ENCODE data around the gene AKAP6. TPM values are rescaled to one million over a fixed set of nuclear protein-coding genes. Genes with fewer than 3 reads are reported as not detected.

The AKAP6 gene
- total RNA-seq, 2 donors from 2014 or later, result 33.5 to 108 TPM

DNA sequence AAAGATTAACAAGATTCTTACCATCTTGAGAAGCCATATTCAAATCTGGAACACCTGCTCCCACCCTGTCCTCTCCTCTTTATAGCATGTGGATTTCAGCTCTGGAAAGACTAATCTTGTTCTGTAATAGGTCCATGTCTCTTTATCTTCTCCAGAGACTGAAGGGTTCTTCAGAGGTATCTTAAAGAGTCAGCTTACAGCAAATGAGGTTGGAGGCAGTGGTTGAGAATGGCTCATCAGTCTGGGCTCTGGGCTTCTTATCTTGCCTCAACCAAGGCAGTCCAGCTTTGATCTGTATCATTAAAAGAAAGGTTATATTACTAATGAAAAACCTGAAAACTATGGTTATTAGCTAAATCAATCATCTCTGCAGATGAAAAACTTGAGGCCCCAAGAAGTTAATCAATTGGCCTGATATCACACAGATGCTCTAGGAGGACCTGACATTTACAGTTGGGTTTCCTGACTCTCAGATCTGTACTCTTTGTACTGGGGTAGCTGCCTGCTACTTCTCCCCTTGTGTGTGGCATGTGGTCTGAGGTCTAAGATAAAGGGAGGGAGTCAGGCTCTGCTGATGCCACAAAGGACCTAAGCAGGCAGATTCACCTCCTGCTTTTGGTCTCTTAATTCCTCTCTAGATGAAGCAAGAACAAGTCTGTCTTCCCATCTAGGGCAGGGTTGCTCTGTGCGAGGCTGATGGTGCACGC lies 1.7 kb upstream of the AKAP6 start:
- intact Hi-C loops (cut with DNase I), result no loop called here
- no peak for DNase-seq (ENCODE audit: low spot score)

DNA sequence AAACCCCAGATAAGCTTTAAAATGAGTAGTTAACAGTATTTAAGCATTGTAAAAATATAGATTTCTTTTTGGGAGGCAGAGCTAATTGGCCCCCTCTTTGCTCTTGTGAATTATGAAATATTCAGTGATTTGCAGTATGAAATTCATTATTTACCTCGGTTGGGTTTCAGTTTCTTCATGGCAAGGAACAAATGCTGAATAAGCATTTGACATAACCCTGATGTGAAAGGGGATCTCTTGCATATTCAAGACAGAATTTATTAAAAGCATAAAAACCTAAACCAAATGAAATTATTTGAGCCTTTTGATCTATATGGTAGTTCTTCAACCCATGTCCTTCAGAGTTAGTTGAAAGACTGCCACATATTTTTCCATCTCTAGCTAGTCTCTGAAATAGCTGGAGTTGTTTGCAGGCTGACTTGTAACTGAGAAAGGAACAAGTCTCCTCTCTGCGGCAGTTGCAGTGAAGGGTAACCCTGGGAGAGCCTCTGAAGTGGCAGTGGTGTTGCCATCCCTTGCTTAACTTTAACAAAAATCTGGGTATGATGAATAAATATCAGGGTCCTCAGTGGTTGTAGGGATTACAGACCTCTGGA lies 690 bp downstream of the AKAP6 start:
- intact Hi-C loops (cut with DNase I), result loop anchor here in 1 of 2 donors (2.0 kb wide), 1 partner anchor 77 kb away; no protein-coding TSS in a partner anchor
- no peak for DNase-seq (ENCODE audit: low spot score)

DNA sequence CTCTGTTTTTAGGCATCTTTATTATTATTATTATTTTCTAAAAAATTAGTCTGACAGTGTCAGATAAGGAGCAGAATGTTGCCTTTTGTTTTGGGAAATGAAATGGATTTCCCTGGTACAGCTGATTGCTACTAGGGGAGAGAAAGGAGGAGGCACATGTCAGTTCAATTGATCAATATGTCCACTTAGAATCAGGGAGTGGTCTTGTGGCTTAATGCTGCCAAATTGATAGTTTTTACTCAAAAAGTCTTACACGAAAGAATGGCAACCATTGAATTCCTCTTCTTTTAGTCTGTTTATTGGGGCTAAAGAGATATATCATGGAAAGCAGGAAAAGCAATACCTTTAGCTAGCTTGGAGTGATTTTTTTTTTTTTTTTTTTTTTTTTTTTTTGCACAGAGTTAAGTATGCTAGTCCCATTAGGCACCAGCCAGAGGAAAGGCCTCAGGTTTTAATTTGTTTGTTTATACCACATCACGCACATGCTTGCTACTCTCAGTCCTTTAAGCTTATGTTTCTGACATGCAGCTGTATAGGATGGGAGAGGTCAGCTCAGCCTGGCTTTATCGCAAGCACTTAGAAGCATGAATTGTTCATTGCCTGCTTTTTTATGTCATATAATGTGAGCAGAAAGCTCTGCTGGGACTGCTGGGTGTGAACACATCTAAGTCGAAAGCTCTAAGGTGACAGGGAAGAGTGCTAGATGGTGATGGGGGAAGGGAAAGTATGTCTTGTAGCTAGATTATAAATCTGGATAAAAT lies 1.4 kb downstream of the AKAP6 start:
- intact Hi-C loops (cut with DNase I), result loop anchor here in 1 of 2 donors (2.0 kb wide), 1 partner anchor 76 kb away; no protein-coding TSS in a partner anchor
- no peak for DNase-seq (ENCODE audit: low spot score)

DNA sequence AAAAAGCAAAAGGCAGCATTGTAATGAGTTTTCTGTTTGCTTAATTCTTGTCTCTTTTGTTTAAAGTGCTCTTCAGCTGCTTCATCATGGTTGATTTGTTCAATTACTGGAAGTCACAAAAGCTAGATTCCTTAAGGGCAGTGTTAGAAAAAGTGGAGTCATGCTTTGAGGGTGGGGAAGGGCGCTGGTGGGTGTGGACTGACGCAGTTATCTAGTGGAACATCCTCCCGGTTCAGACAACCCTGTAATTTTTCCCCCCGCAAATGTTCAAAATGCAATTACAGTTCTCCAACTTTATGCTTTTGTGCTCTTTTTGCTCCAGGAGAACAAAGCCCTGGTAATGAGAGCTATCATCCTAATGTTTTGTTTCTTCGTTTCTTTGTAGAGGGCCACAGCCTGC lies 2.1 kb downstream of the AKAP6 start:
- intact Hi-C loops (cut with DNase I), result loop anchor here in 1 of 2 donors (2.0 kb wide), 1 partner anchor 76 kb away; no protein-coding TSS in a partner anchor
- DNase-seq (ENCODE audit: low spot score), result no peak

DNA sequence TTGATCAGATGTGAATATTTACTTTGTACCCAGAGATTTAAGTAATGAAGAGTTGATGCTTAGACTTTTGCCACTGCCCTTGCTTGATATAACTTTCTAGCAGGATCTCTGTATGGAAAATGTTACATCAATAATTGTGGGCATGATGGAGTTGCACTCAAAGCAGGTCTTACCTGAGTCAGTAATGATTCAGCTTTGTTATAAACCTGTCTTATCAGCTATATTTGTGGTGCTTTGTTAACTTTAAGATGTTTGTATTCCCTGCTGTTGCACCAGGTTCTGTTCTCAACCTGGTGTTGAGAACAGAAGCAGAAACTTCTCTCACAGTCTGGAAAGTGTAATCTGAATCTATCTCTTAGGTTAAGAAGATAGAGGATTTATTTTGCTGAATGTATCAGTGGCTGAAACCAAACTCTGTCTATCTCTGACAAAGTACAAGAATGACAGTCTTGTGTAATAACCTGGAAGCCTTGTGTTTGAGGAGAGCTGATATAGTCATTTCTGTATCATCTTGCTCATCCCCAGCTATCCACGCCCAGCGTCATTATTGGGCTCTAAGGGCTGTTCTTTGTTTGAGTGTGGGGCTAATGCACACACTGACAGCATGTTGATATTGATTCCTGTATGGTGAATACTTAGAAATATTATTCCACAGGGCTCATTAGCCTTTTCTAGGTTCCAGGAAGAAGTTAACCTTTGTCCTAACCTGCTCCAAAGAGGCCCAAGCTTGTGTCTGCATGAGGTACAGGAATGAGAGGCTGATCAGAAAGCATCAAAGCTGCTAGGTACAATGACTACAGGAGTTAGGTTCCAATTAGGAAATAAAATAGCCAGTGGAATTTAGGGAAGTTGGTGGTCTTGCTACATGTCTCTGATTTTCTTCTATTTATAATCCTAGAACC lies 3.6 kb downstream of the AKAP6 start:
- intact Hi-C loops (cut with DNase I), result no loop called here

DNA sequence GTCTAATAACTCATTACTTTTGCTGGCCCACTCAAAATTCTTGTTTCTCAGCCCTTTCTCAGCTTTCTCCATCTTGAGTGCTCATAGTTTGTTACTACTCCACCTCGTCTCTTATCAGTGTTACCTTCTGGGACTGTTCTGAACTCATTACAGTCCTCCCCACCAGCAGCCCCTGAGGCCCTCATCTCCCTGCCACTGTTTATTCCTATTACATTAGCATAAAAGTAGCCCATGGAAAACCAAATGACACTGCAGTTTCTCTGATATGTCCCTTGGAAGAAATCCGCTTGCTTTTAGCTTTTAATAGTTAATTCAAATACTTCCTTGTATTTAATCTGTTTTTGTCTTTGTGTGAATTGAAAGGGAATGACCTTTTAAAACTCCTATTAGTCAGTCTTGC lies 7.6 kb downstream of the AKAP6 start:
- DNase-seq (ENCODE audit: low spot score), result no peak
- intact Hi-C loops (cut with DNase I), result no loop called here

More for the DNA sequence above, 3.6 kb downstream of the AKAP6 start:
- DNase-seq (ENCODE audit: low spot score), result no peak

DNA sequence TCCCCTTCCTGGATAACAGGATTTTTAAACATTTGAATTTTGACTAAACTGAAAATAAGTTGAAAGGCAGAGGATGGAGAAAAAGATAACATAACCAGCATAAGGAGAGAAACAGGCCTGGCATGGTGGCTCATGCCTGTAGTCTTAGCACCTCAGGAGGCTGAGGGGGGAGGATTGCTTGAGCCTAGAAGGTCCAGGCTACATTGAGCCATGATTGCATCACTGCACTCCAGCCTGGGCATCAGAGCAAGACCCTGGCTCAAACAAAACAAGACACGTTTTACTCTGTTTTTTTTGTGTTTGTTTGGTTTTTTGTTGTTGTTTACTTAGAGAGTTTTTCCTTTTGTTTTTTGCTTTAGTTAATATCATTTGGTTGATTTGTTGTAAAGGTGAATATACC lies 8.7 kb downstream of the AKAP6 start:
- intact Hi-C loops (cut with DNase I), result no loop called here
- DNase-seq (ENCODE audit: low spot score), result no peak

DNA sequence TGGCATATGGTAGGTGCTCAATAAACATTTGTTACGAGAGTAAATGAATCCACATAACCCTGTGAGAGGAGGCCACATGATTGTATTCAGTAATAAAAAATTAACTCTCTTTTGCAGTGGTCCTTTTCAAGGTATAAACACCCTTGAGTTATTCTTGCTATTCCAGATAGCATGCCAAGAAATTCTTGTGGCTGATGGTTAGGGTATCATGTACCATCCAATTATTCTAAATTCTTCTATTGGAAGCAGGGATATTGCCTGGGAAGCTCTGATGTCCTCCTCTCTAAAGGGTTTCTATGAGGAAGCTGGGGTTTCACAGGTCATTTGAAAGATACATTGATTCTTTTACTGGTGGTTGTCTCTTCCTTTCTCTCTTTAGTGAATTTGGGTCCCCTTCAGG lies 10.1 kb downstream of the AKAP6 start:
- no peak for DNase-seq (ENCODE audit: low spot score)
- intact Hi-C loops (cut with DNase I), result no loop called here

DNA sequence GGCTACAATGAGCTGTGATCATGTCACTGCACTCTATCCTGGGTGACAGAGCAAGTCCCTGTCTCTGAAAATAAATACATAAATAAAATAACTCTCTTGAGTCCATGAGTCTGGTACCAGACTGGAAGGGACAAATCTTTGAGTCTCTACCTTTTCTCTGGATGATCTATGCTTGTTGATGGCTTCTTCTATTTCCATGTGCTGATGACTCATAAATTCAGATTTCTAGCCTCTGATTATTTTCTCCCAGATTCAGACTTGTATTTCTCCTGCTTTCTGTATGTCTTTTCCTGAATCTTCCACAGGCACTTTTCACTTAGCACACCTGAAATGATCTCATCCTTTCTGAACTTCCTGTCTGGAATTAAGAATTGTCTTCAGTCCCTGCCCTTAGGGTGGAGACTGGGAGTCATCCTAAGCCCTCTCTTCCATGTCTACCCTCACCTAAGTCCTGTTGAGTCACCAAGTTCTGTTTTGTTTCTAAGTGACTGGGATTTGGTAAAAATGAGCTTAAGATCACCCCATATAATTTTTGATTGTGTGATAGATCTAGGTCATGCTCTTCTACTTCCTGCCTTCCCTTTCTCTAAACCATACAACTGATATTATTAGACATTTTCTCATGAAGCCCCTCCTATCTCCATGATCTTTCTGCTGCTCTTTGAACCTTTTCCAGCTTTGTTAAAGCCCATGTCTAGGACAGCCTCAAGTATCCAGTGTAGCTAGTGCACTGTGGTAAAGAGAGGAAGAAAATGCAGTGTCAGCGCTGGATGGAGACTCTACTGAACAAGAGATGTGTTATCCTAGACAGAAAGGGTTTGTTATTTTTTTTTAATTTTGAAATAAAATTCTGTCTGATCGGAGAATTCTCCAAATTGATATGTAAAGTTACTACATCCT lies 13.1 kb downstream of the AKAP6 start:
- intact Hi-C loops (cut with DNase I), result no loop called here
- DNase-seq (ENCODE audit: low spot score), result no peak

DNA sequence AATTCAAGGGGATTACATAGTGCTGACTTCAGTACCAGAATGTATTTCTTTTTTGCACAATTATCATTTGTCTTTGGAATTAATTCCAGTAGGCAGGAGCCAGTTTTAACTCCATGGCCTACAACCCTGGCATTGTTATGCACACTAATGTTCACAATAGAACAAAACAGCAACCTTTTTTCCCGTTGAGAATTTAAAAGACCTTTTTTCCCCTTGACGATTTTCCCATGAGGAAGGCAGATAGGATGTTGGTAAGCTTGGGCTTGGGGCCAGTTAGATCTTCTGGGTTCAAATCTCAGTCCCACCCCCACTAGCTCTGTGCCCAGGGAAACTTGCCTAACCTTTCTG lies 13.7 kb downstream of the AKAP6 start:
- intact Hi-C loops (cut with DNase I), result no loop called here
- no peak for DNase-seq (ENCODE audit: low spot score)

DNA sequence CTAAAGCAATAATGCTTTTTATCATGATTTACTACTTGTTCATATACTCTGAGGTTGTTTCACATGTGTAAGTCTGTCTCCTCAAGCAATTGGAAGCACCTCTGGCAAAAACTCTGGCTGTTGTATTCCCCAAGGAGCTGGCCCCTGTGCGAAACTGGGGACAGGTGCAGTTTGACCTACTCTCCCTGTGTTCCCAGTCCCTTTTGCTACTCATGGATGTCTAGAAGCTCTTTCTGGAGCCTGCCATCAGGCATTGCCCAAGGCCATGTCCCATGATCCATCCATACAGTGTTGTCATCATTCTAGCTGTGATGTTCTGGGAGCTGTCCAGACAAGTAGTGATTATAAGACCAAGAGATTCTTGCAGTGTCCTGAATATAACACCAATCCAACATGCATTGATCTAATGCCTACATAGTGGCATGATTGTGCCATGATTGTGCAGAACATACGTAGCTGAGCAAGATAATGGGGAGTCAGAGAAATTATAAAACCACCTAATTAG lies 14.9 kb downstream of the AKAP6 start:
- DNase-seq (ENCODE audit: low spot score), result no peak
- intact Hi-C loops (cut with DNase I), result no loop called here

DNA sequence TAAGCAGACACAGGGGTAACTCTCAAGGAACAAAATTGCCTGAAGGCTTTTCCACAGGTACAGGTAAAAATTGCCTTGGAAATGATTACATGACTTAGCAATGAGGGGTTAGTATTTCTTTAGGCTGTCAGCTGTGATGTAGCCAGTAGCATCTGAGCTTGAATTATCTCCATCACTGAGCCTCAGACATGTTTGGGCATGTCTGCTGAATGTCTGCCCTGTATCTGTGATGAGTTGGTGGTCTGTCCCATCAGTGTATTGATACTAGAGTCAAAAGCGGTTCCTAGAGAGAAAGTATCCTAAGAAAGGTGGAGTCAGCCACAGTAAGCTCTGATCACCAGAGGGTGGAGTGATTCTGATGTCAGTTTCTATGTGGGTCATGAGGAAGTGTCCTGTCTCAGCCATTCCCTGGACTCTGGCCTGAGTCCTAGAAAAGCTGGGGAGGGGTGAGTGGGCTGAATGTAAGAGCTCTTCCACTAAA lies 16.3 kb downstream of the AKAP6 start:
- intact Hi-C loops (cut with DNase I), result no loop called here

DNA sequence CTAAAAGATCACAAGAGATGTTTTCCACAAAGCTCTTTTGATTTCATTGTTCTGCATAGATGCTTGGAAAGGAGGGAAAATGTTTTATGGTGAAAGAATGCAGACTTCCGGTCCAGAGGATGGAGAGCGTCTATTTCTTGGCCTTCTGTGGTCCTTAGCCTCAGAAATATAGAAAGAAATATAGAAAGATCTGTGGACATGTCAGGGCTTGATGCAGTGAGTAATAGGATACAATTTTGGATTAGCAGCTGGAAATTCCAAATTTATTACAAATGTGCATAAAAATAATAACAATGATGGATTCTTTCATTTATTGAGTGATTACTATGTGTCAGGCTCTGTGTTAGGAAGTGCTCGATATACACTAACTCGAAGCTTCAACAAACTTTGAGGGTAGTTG lies 20.2 kb downstream of the AKAP6 start:
- DNase-seq (ENCODE audit: low spot score), result no peak
- intact Hi-C loops (cut with DNase I), result no loop called here

More for the DNA sequence above, 16.3 kb downstream of the AKAP6 start:
- DNase-seq (ENCODE audit: low spot score), result no peak

DNA sequence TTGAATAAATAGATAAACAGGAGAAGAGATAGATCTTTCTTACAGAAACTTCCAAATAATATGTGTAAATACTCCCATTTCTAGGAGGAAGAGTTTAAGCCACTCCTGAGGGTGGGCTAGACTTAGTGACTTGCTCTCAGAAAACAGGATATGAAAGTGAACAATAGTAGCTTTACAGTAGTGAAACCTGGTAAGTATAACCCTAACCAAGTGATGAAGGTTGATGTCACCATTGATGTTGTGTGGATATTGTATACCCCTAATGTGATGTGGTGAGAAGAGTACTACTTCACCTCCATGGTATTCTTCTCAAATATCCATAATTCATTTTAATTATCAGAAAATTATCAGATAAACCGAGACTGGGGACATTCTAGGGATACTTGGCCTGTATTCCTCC lies 20.9 kb downstream of the AKAP6 start:
- no peak for DNase-seq (ENCODE audit: low spot score)
- intact Hi-C loops (cut with DNase I), result no loop called here

DNA sequence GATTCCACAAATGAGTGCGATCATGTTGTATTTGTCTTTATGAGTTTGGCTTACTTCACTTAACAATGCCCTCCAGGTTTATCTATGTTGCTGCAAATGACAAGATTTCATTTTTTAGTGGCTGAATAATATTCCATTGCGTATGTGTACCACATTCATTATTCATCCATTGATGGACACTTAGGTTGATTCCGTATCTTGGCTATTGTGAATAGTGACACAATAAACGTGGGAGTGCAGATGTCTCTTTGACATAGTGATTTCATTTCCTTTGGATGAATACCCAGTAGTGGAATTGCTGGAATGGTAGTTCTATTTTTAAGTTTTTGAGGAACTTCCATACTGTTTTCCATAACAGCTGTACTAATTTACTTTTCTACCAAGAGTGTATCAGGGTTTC lies 23.5 kb downstream of the AKAP6 start:
- no peak for DNase-seq (ENCODE audit: low spot score)
- intact Hi-C loops (cut with DNase I), result no loop called here

DNA sequence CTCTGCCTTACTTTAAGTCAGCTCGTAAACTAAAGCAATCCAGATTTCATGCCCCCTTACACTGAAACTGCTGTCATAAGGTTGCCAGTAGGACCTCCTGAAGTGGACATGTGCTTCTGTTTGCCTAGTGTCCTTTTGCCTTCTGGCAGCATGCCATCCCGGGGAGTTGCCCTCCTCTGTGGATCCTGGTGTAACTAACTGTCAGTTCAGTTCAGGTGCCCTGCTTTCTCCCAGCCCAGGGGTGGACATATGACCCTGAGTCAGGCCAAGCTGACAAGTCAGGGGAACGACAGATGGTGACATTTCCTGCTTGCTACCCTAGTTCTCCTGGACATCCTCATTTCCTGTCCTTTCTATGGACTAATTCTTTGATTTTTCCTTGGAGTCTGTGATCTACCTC lies 25.6 kb downstream of the AKAP6 start:
- intact Hi-C loops (cut with DNase I), result no loop called here
- no peak for DNase-seq (ENCODE audit: low spot score)

DNA sequence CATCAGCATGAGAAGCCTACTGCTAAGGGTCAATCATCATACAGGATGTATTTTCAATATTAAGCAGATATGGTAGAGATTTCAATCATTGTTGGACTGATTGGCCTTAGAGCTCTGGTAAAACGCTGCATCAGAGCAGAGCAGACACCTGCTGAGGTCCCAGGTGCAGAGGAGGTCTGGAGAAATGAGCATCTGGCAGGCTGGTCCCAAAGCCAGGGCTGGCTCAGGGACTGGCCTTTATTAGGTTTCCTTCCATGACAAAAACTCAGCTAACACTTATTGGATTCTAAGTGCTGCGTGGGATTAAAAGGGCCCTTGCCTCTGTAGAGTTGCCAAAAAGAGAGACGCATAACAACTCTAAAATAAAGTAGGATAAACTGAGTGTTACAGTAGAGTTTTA lies 29.7 kb downstream of the AKAP6 start:
- DNase-seq (ENCODE audit: low spot score), result no peak
- intact Hi-C loops (cut with DNase I), result no loop called here

DNA sequence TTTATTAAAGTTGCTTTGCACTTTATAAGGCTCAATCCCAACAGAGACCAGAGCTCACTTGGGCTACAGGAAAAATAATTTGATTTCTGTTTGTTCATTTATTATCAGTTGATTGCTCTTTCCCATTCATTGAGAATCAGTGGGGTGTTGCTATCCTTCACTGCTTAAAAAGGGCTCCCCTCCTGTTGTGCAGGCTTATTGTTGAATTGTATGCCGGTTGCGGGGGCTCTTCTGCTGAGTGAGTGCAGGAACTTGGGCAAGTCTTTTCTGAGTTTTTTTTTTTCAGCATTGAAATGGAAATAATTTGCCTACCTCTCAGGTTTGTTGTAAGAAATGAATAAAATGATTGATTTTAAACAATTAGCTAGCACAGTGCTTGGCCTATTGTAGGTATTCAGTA lies 32.6 kb downstream of the AKAP6 start:
- intact Hi-C loops (cut with DNase I), result no loop called here
- no peak for DNase-seq (ENCODE audit: low spot score)
